Caco-2 (cell line): Measurements from ENCODE around the gene SMOC2. TPM values are rescaled to one million over a fixed set of nuclear protein-coding genes. Genes with fewer than 3 reads are reported as not detected.

Experiments
- BruUV-seq: library from RNA; stranded (reverse); fragments of 400-500 nt; replicated peaks from 2 replicates; lab custom pipeline; 2021; lab: Mats Ljungman, UMichigan
- CTCF ChIA-PET: fragments of 300-600 bp; sonication (Branson Sonifier 250); formaldehyde crosslinking; loops from one replicate; lab custom pipeline; 2022; ENCODE audit warnings: antibody characterized with exemption; lab: Charles Lee
- POLR2A ChIA-PET: fragments of 300-600 bp; sonication (Branson Sonifier 250); formaldehyde crosslinking; loops from one replicate; lab custom pipeline; 2022; ENCODE audit warnings: antibody characterized with exemption; lab: Charles Lee
- DNase-seq, 2 experiments: peaks; one replicate each; pipeline versions ENCODE4 v3.0.0 to v3.0.0-alpha.2; 2020 to 2022
- H3K27me3 ChIP-seq: replicated peaks from 2 replicates; pipeline ENCODE4 v1.6.0; 2011; ENCODE audit warnings: low read length; ENCODE audit not compliant: control insufficient read depth, insufficient read depth
- H3K36me3 ChIP-seq: 2 replicates; pipeline ENCODE4 v1.5.1; 2011; ENCODE audit warnings: low read length; ENCODE audit not compliant: control insufficient read depth, insufficient read depth
- H3K4me1 ChIP-seq: fragments of 250-450 bp; sonication (Bioruptor Pico); 2 replicates; pipeline ENCODE4 v1.5.1; 2020; ENCODE audit warnings: mild to moderate bottlenecking
- H3K4me3 ChIP-seq: 2 replicates; pipeline ENCODE4 v1.5.1; 2011; ENCODE audit warnings: low read depth, mild to moderate bottlenecking, control low read depth, low read length
- H3K9me3 ChIP-seq: fragments of 250-450 bp; sonication (Bioruptor Pico); 2 replicates; pipeline ENCODE4 v1.5.1; 2020; ENCODE audit warnings: mild to moderate bottlenecking, moderate library complexity
- H3K27ac Mint-ChIP-seq: one replicate; pipeline ENCODE4 v1.8.0; 2022; ENCODE audit warnings: mixed read lengths; ENCODE audit not compliant: unreplicated experiment
- H3K27me3 Mint-ChIP-seq: one replicate; pipeline ENCODE4 v1.8.0; 2022; ENCODE audit warnings: mixed read lengths; ENCODE audit not compliant: insufficient read depth, unreplicated experiment
- H3K36me3 Mint-ChIP-seq: one replicate; pipeline ENCODE4 v1.8.0; 2022; ENCODE audit warnings: mild to moderate bottlenecking, mixed read lengths; ENCODE audit not compliant: insufficient read depth, unreplicated experiment
- H3K4me1 Mint-ChIP-seq: one replicate; pipeline ENCODE4 v1.8.0; 2022; ENCODE audit warnings: low read depth, mixed read lengths; ENCODE audit not compliant: unreplicated experiment
- H3K4me3 Mint-ChIP-seq: one replicate; pipeline ENCODE4 v1.8.0; 2022; ENCODE audit warnings: mild to moderate bottlenecking, moderate library complexity, mixed read lengths; ENCODE audit not compliant: unreplicated experiment
- H3K9me3 Mint-ChIP-seq: one replicate; pipeline ENCODE4 v1.8.0; 2022; ENCODE audit warnings: mixed read lengths; ENCODE audit not compliant: unreplicated experiment
- intact Hi-C: fragments of 100-400 bp; cut with micrococcal nuclease; formaldehyde crosslinking; loops from one replicate; pipeline ENCODE4 v1.10.0; 2022; ENCODE audit not compliant: unreplicated experiment
- total RNA-seq: library from RNA; stranded (reverse); gene quantifications from 2 replicates; pipeline ENCODE4 v1.2.3, GENCODE V29; 2022
- TF ChIP-seq, protein P1 (sequence below), 2 experiments: fragments of 200-600 bp in 1 of 2; IDR thresholded peaks; 1 replicate in 1 of 2; 2 replicates in 1 of 2; pipeline versions ENCODE4 v1.5.1 to v1.8.0; 2011 to 2022; ENCODE audit warnings: antibody characterized with exemption in 1 of 2, control low read depth in 1 of 2, inconsistent platforms in 1 of 2, low read depth in 1 of 2, low read length in 1 of 2, mild to moderate bottlenecking in 1 of 2, moderate library complexity in 1 of 2; ENCODE audit not compliant: insufficient read depth in 1 of 2, severe bottlenecking in 1 of 2, unreplicated experiment in 1 of 2

Gene SMOC2
- total RNA-seq, 1 experiment from 2014 or later: 2.8 TPM

- Mint-ChIP-seq H3K4me1 (no peaks in the 10 kb centered on the region), H3K36me3 (no peaks in the 10 kb centered on the region), H3K27ac (no peak overlapping the region), H3K4me3 (no peak overlapping the region), H3K9me3 (no peaks in the 10 kb centered on the region), H3K27me3 (no peaks in the 10 kb centered on the region)
- no peaks in the 10 kb centered on the region for H3K9me3 ChIP-seq
- H3K4me1 ChIP-seq: no peaks in the 10 kb centered on the region
- H3K36me3 ChIP-seq: no peaks in the 10 kb centered on the region
- POLR2A ChIA-PET: no interaction called here
- H3K27me3 ChIP-seq: no peaks in the 10 kb centered on the region
- TF ChIP-seq, protein P1, sequence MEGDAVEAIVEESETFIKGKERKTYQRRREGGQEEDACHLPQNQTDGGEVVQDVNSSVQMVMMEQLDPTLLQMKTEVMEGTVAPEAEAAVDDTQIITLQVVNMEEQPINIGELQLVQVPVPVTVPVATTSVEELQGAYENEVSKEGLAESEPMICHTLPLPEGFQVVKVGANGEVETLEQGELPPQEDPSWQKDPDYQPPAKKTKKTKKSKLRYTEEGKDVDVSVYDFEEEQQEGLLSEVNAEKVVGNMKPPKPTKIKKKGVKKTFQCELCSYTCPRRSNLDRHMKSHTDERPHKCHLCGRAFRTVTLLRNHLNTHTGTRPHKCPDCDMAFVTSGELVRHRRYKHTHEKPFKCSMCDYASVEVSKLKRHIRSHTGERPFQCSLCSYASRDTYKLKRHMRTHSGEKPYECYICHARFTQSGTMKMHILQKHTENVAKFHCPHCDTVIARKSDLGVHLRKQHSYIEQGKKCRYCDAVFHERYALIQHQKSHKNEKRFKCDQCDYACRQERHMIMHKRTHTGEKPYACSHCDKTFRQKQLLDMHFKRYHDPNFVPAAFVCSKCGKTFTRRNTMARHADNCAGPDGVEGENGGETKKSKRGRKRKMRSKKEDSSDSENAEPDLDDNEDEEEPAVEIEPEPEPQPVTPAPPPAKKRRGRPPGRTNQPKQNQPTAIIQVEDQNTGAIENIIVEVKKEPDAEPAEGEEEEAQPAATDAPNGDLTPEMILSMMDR (IDR thresholded peaks at IDR 0.05; ENCODE audit: insufficient read depth in 1 of 2, low read depth in 1 of 2, low read length in 1 of 2, severe bottlenecking in 1 of 2, unreplicated experiment in 1 of 2): no peak
- intact Hi-C loops: no loop called here
- CTCF ChIA-PET: no interaction called here
- no TSS peak for BruUV-seq
- DNase-seq: no peak
- no peak overlapping the region for H3K4me3 ChIP-seq
Measured at GRCh38 chr6:168514216-168514615, 73.2 kb downstream of the SMOC2 start.

DNA sequence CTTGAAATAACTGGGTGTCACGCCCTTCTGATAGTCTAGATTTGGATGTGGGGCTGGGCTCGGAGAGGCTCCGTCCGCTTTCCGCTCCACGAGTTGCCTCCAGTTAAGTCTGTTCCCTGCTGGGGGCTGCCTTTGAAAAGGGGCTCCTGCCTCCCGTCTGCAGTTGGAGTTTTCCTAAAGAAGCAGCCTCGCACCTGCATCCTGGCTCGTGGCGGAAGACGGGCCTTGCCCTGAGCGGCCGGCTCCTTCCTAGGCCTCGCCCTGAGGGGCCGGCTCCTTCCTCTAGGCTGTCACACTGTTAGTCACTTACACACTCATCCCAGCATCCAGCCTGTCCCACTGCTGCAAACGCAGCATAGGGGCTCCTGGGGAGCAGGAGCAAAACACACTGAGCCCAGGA, 74.4 kb downstream of the SMOC2 start:
- Mint-ChIP-seq H3K4me3 (no peak overlapping the region), H3K36me3 (no peaks in the 10 kb centered on the region), H3K27ac (no peak overlapping the region), H3K27me3 (no peaks in the 10 kb centered on the region), H3K4me1 (no peaks in the 10 kb centered on the region), H3K9me3 (no peaks in the 10 kb centered on the region)
- Histone ChIP-seq H3K9me3 (no peaks in the 10 kb centered on the region), H3K4me1 (no peaks in the 10 kb centered on the region), H3K27me3 (no peaks in the 10 kb centered on the region), H3K36me3 (no peaks in the 10 kb centered on the region), H3K4me3 (no peak overlapping the region)
- DNase-seq: no peak
- no TSS peak for BruUV-seq
- ChIA-PET CTCF (no interaction called here), POLR2A (no interaction called here)
- intact Hi-C loops: no loop called here
- TF ChIP-seq, protein P1 (IDR thresholded peaks at IDR 0.05; ENCODE audit: insufficient read depth in 1 of 2, low read depth in 1 of 2, low read length in 1 of 2, severe bottlenecking in 1 of 2, unreplicated experiment in 1 of 2): no peak

GRCh38 chr6:168516944-168517741, 76.2 kb downstream of the SMOC2 start:
- ChIA-PET POLR2A (no interaction called here), CTCF (no interaction called here)
- no TSS peak for BruUV-seq
- Mint-ChIP-seq H3K27ac (no peak overlapping the region), H3K9me3 (no peaks in the 10 kb centered on the region), H3K27me3 (no peaks in the 10 kb centered on the region), H3K4me1 (no peaks in the 10 kb centered on the region), H3K36me3 (no peaks in the 10 kb centered on the region), H3K4me3 (no peak overlapping the region)
- TF ChIP-seq, protein P1 (IDR thresholded peaks at IDR 0.05; ENCODE audit: insufficient read depth in 1 of 2, low read depth in 1 of 2, low read length in 1 of 2, severe bottlenecking in 1 of 2, unreplicated experiment in 1 of 2): no peak
- Histone ChIP-seq H3K4me3 (no peak overlapping the region), H3K4me1 (no peaks in the 10 kb centered on the region), H3K27me3 (no peaks in the 10 kb centered on the region), H3K36me3 (no peaks in the 10 kb centered on the region), H3K9me3 (no peaks in the 10 kb centered on the region)
- intact Hi-C loops: no loop called here
- no peak for DNase-seq
